DND-41 (cell line): Measurements from ENCODE around the gene PTPRR.

Experiments used
- ATAC-seq: fragments of 200-7000 bp; cut with Tn5 transposase; 3 replicates; pipeline ENCODE4 v1.9.1; 2021; ENCODE audit warnings: low read depth; ENCODE audit not compliant: insufficient read depth
- DNase-seq: peaks from one replicate; pipeline ENCODE4 v3.0.0-alpha.2; 2020
- H2AFZ ChIP-seq: 2 replicates; pipeline ENCODE4 v1.6.0; 2012; ENCODE audit warnings: low read depth, low read length
- H3K27ac ChIP-seq: 2 replicates; pipeline ENCODE4 v1.5.1; 2012; ENCODE audit warnings: low read length, inconsistent platforms
- H3K27me3 ChIP-seq: fragments of 200-600 bp; sonication (generic); 2 replicates; pipeline ENCODE4 v1.6.0; 2012; ENCODE audit warnings: low read length, mild to moderate bottlenecking, inconsistent platforms; ENCODE audit not compliant: insufficient read depth, poor library complexity
- H3K36me3 ChIP-seq: 2 replicates; pipeline ENCODE4 v1.5.1; 2012; ENCODE audit warnings: low read length, inconsistent platforms; ENCODE audit not compliant: insufficient read depth
- H3K4me1 ChIP-seq: 2 replicates; pipeline ENCODE4 v1.5.1; 2012; ENCODE audit warnings: mild to moderate bottlenecking, low read length; ENCODE audit not compliant: insufficient read depth
- H3K4me2 ChIP-seq: 2 replicates; pipeline ENCODE4 v1.6.0; 2012; ENCODE audit warnings: mild to moderate bottlenecking, moderate library complexity, low read length, inconsistent platforms; ENCODE audit not compliant: insufficient read depth
- H3K4me3 ChIP-seq, 2 experiments: fragments of 200-600 bp in 1 of 2; shearing (Covaris generic) in 1 of 2; 2 replicates each; pipeline ENCODE4 v1.5.1; 2012 to 2016; ENCODE audit warnings: inconsistent platforms in 2 of 2, low read length in 2 of 2, mild to moderate bottlenecking in 2 of 2, low read depth in 1 of 2, moderate library complexity in 1 of 2
- H3K79me2 ChIP-seq: 2 replicates; pipeline ENCODE4 v1.6.0; 2012; ENCODE audit warnings: low read length, inconsistent platforms; ENCODE audit not compliant: insufficient read depth
- H3K9ac ChIP-seq: 2 replicates; pipeline ENCODE4 v1.6.0; 2012; ENCODE audit warnings: low read depth, mild to moderate bottlenecking, inconsistent platforms, low read length, moderate library complexity
- H3K9me3 ChIP-seq: 2 replicates; pipeline ENCODE4 v1.5.1; 2012; ENCODE audit warnings: low read length, moderate library complexity, mild to moderate bottlenecking, inconsistent platforms; ENCODE audit not compliant: insufficient read depth, severe bottlenecking
- H4K20me1 ChIP-seq: 2 replicates; pipeline ENCODE4 v1.6.0; 2012; ENCODE audit warnings: low read length; ENCODE audit not compliant: insufficient read depth
- EZH2 ChIP-seq: IDR thresholded peaks from 3 replicates; pipeline ENCODE4 v1.6.1; 2012; ENCODE audit warnings: borderline replicate concordance, low read depth, mild to moderate bottlenecking, moderate library complexity, low read length, inconsistent platforms; ENCODE audit not compliant: severe bottlenecking
- TF ChIP-seq, protein P1 (sequence below): IDR thresholded peaks from 2 replicates; pipeline ENCODE4 v1.5.1; 2012; ENCODE audit warnings: borderline replicate concordance, low read length, moderate library complexity, mild to moderate bottlenecking; ENCODE audit not compliant: poor library complexity, severe bottlenecking; ENCODE audit errors: extremely low read depth

PTPRR gene

GRCh38 chr12:70719071-70719470 is 201.5 kb downstream of the PTPRR start:
- Histone ChIP-seq H3K79me2 (no peaks in the 10 kb centered on the region), H4K20me1 (no peaks in the 10 kb centered on the region), H3K4me1 (no peaks in the 10 kb centered on the region), H3K36me3 (no peaks in the 10 kb centered on the region), H3K4me2 (no peak overlapping the region), H3K27me3 (no peaks in the 10 kb centered on the region), H3K9ac (no peak overlapping the region), H3K9me3 (no peaks in the 10 kb centered on the region), H3K27ac (no peak overlapping the region), H3K4me3 (no peak overlapping the region), H2AFZ (no peak overlapping the region)
- ATAC-seq (no peak), DNase-seq (no peak)
- TF ChIP-seq, protein P1, sequence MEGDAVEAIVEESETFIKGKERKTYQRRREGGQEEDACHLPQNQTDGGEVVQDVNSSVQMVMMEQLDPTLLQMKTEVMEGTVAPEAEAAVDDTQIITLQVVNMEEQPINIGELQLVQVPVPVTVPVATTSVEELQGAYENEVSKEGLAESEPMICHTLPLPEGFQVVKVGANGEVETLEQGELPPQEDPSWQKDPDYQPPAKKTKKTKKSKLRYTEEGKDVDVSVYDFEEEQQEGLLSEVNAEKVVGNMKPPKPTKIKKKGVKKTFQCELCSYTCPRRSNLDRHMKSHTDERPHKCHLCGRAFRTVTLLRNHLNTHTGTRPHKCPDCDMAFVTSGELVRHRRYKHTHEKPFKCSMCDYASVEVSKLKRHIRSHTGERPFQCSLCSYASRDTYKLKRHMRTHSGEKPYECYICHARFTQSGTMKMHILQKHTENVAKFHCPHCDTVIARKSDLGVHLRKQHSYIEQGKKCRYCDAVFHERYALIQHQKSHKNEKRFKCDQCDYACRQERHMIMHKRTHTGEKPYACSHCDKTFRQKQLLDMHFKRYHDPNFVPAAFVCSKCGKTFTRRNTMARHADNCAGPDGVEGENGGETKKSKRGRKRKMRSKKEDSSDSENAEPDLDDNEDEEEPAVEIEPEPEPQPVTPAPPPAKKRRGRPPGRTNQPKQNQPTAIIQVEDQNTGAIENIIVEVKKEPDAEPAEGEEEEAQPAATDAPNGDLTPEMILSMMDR: no peak
- no peak for TF ChIP-seq EZH2

- Histone ChIP-seq H3K9me3 (no peaks in the 10 kb centered on the region), H3K9ac (no peak overlapping the region), H3K27me3 (peaks cover 3% of the 10 kb centered on the region), H3K4me3 (no peak overlapping the region), H4K20me1 (no peaks in the 10 kb centered on the region), H3K79me2 (no peaks in the 10 kb centered on the region), H3K4me2 (no peak overlapping the region), H3K36me3 (no peaks in the 10 kb centered on the region), H3K4me1 (no peaks in the 10 kb centered on the region), H2AFZ (no peak overlapping the region), H3K27ac (no peak overlapping the region)
- ATAC-seq: no peak
- no peak for DNase-seq
- TF ChIP-seq, protein P1: no peak
Observed at GRCh38 chr12:70711831-70712230, 208.7 kb downstream of the PTPRR start.

DNA sequence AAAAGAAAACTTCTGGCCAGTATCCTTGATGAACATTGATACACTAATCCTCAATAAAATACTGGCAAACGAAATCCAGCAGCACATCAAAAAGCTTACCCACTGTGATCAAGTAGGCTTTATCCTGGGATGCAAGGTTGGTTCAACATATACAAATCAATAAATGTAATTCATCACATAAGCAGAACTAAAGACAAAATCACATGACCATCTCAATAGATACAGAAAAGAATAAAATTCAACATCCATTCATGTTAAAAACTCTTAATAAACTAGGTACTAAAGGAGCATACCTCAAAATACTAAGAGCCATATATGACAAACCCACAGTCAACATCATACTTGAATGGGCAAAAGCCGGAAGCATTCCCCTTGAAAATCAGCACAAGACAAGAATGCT is 211.5 kb downstream of the PTPRR start:
- ATAC-seq: no peak
- no peak overlapping the region for H3K4me2 ChIP-seq
- no peak overlapping the region for H2AFZ ChIP-seq

More for the DNA sequence above, 211.5 kb downstream of the PTPRR start:
- no peaks in the 10 kb centered on the region for H4K20me1 ChIP-seq
- H3K79me2 ChIP-seq: no peaks in the 10 kb centered on the region
- no peaks in the 10 kb centered on the region for H3K4me1 ChIP-seq
- no peak for DNase-seq
- TF ChIP-seq, protein P1: no peak
- no peak for TF ChIP-seq EZH2
- H3K27ac ChIP-seq: no peak overlapping the region
- H3K9ac ChIP-seq: no peak overlapping the region
- no peaks in the 10 kb centered on the region for H3K36me3 ChIP-seq
- H3K9me3 ChIP-seq: no peaks in the 10 kb centered on the region
- H3K4me3 ChIP-seq: no peak overlapping the region
- peaks cover 3% of the 10 kb centered on the region for H3K27me3 ChIP-seq
